A549 (cell line): ENCODE measurements around the gene AHI1.

ENCODE experiments used
- CEBPB ChIP-seq, 2 experiments: fragments of >200 bp in 1 of 2; sonication (Bioruptor Twin) in 1 of 2; formaldehyde crosslinking in 1 of 2; IDR thresholded peaks; 2 replicates each; pipeline ENCODE4 v1.6.1; 2012 to 2016
- CTCF ChIP-seq: fragments of >200 bp; sonication (Bioruptor Twin); formaldehyde crosslinking; IDR thresholded peaks from 3 replicates; pipeline ENCODE4 v1.5.1; 2016
- EHMT2 ChIP-seq: fragments of 200-600 bp; sonication (generic); IDR thresholded peaks from 2 replicates; pipeline ENCODE4 v1.6.1; 2016; ENCODE audit warnings: antibody characterized with exemption, low read depth, mild to moderate bottlenecking, moderate library complexity
- HES2 ChIP-seq: fragments of >200 bp; sonication (Bioruptor Twin); formaldehyde crosslinking; IDR thresholded peaks from 2 replicates; pipeline ENCODE4 v1.6.1; 2016
- HOXA7 ChIP-seq: fragments of 250-450 bp; sonication (Bioruptor Pico); IDR thresholded peaks from 2 replicates; pipeline ENCODE4 v1.5.0; 2020; ENCODE audit warnings: mild to moderate bottlenecking, moderate library complexity
- MAX ChIP-seq: IDR thresholded peaks from 2 replicates; pipeline ENCODE4 v1.6.1; 2012
- MAZ ChIP-seq: fragments of 150-350 bp; IDR thresholded peaks from 2 replicates; pipeline ENCODE4 v1.6.1; 2014; ENCODE audit warnings: antibody characterized with exemption, low read depth, low read length, borderline replicate concordance
- PHF8 ChIP-seq: fragments of 200-600 bp; sonication (generic); IDR thresholded peaks from 2 replicates; pipeline ENCODE4 v1.6.1; 2016; ENCODE audit warnings: low read depth, mild to moderate bottlenecking, antibody characterized with exemption, moderate library complexity, borderline replicate concordance
- POLR2A ChIP-seq: IDR thresholded peaks from 2 replicates; pipeline ENCODE4 v1.6.1; 2012; ENCODE audit warnings: mild to moderate bottlenecking, low read length
- ZFP36 ChIP-seq: fragments of 450-650 bp; IDR thresholded peaks from 2 replicates; pipeline ENCODE4 v1.6.1; 2014; ENCODE audit warnings: borderline replicate concordance; ENCODE audit not compliant: partially characterized antibody
- TF ChIP-seq, protein P1 (sequence below): fragments of 250-450 bp; sonication (Bioruptor Pico); IDR thresholded peaks from 2 replicates; pipeline ENCODE4 v1.5.0; 2021; ENCODE audit warnings: mild to moderate bottlenecking, moderate library complexity, borderline replicate concordance

DNA sequence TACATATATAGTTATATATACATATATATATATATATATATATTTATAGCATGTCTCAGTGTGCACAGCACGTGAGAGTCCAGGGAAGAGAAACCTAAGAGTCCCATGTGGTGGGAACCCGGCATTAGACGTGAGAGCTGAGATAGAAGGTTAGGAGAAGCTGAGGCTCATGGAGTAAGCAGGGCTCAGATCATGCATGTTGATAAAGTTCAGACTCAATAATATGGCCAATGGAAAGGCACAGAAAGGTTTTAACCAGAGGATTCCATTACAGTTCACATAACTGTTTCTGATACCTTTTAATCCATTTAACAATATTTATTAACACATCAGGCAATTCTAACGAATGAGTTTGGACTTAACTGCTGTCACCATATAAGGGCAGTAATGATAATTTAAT lies 173.0 kb downstream of the AHI1 start:
- no peak for TF ChIP-seq HES2
- TF ChIP-seq POLR2A, result no peak
- no peak for TF ChIP-seq MAZ
- no peak for TF ChIP-seq CEBPB (IDR thresholded peaks at IDR 0.05)
- TF ChIP-seq PHF8, result no peak
- no peak for TF ChIP-seq MAX
- no peak for TF ChIP-seq CTCF
- TF ChIP-seq, protein P1, sequence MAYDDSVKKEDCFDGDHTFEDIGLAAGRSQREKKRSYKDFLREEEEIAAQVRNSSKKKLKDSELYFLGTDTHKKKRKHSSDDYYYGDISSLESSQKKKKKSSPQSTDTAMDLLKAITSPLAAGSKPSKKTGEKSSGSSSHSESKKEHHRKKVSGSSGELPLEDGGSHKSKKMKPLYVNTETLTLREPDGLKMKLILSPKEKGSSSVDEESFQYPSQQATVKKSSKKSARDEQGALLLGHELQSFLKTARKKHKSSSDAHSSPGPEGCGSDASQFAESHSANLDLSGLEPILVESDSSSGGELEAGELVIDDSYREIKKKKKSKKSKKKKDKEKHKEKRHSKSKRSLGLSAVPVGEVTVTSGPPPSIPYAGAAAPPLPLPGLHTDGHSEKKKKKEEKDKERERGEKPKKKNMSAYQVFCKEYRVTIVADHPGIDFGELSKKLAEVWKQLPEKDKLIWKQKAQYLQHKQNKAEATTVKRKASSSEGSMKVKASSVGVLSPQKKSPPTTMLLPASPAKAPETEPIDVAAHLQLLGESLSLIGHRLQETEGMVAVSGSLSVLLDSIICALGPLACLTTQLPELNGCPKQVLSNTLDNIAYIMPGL (CRISPR knock-in tag), result no peak
- TF ChIP-seq EHMT2, result no peak
- no peak for TF ChIP-seq ZFP36
- TF ChIP-seq HOXA7, result no peak
